Stimulated activated CD4-positive, alpha-beta T cell treated with anti-CD3 and anti-CD28 coated beads, Interleukin-4, amount 100 ng/mL, for 4 hours (primary cell): ENCODE measurements around the gene OR5K3.

ENCODE experiments used
- DNase-seq, 2 experiments: peaks; one replicate each; pipeline ENCODE4 v3.0.0-alpha.2; 2020

The OR5K3 gene

GRCh38 chr3:98434412-98434811 is 43.9 kb downstream of the OR5K3 start:
- DNase-seq, result no peak

DNA sequence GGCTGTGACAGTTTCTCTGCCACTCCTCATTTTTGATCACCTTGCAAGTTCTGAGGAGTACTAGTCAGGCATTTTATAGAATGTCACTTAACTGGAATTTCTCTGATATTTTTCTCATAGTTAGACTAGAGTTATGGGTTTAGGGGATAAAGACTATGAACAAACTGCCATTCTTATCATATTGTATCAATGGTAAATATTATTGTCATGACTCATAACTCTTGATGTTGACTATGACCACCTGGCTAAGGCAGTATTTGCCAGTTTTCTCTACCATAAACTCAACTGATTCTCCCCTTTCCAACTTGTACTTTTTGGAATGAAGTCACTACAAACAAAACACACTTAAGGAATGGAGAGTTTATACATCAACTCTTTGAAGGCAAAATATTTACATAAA is 49.8 kb downstream of the OR5K3 start:
- no peak for DNase-seq
